Dermis microvascular lymphatic vessel endothelial cell (primary cell): Measurements from ENCODE around the gene RIC8B. TPM values are rescaled to one million over a fixed set of nuclear protein-coding genes. Genes with fewer than 3 reads are reported as not detected.

Experiments
- DNase-seq, 2 donors: peaks; one replicate each; pipeline versions ENCODE4 v3.0.0 to v3.0.0-alpha.2; 2010; ENCODE audit warnings: low read depth in 2 of 2
- total RNA-seq: library from RNA; depleted of rRNA; stranded (reverse); fragments of >200 nt; gene quantifications from 2 replicates; pipeline ENCODE4 v1.2.1, GENCODE V29; 2014

Gene RIC8B
- total RNA-seq, 1 donor from 2014 or later: 8.2 TPM

- DNase-seq: no peak
Measured at GRCh38 chr12:106801167-106801708, 26.8 kb downstream of the RIC8B start.

GRCh38 chr12:106801830-106802533 is 27.5 kb downstream of the RIC8B start:
- no peak for DNase-seq

- DNase-seq: no peak
Measured at GRCh38 chr12:106804668-106805067, 30.2 kb downstream of the RIC8B start.

DNA sequence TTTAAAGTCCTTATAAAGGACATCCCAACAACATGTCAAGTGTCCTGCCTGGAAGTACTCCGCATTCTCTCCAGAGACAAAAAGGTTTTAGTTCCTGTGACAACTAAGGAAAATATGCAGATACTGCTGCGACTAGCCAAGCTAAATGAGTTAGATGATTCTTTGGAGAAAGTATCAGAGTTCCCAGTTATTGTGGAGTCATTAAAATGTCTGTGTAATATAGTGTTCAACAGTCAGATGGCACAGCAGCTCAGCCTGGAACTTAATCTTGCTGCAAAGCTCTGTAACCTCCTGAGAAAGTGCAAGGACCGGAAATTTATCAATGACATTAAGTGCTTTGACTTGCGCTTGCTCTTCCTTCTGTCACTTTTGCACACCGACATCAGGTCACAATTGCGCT is 40.2 kb downstream of the RIC8B start:
- DNase-seq: no peak

GRCh38 chr12:106815741-106816140 is 41.3 kb downstream of the RIC8B start:
- no peak for DNase-seq

GRCh38 chr12:106816231-106816630 is 41.7 kb downstream of the RIC8B start:
- no peak for DNase-seq

DNA sequence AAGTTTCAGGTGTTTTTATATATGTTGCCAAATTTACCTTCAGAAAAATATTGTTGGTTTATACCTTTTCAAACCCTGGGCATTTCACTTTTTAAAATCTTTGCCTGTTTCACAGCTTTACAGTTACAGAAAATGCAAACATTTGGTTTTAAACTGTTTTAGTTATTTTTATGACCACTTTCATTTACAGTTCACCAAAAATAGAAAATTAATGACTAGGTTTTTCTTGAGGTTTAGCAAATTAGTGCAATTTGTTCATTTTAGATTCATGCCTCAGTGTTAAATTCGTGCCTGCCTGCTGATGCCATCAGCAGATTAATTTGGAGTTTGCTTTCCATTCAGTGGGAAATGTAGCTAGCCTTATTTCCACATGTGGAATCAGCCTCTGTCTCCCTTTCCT is 45.5 kb downstream of the RIC8B start:
- no peak for DNase-seq

- DNase-seq: no peak
Measured at GRCh38 chr12:106831699-106832098, 57.2 kb downstream of the RIC8B start.

DNA sequence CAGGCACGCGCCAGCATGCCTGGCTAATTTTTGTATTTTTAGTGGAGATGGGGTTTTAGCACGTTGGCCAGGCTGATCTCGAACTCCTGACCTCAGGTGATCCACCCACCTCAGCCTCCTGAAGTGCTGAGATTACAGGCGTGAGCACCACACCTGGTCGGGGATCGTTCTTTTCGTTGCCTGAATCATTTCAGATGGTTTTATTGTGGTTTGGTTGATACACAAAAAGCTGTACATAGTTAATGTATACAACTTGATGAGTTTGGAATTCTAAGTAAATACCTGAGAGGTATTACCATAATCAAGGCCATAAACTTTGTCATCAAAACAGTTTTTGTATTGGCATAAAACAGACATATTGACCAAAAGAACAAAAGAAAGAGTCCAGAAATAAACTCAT is 63.3 kb downstream of the RIC8B start:
- no peak for DNase-seq

- no peak for DNase-seq
Measured at GRCh38 chr12:106839333-106839732, 64.9 kb downstream of the RIC8B start.

- DNase-seq: peak; percentile 43 to 76
Measured at GRCh38 chr12:106840243-106840642, 65.8 kb downstream of the RIC8B start.

- peak; percentile 65 to 67 for DNase-seq
Measured at GRCh38 chr12:106841510-106842302, 67.2 kb downstream of the RIC8B start.

- no peak for DNase-seq
Measured at GRCh38 chr12:106845902-106846301, 71.4 kb downstream of the RIC8B start.

- no peak for DNase-seq
Measured at GRCh38 chr12:106847861-106848260, 73.4 kb downstream of the RIC8B start.

- DNase-seq: no peak
Measured at GRCh38 chr12:106851306-106851705, 76.8 kb downstream of the RIC8B start.

DNA sequence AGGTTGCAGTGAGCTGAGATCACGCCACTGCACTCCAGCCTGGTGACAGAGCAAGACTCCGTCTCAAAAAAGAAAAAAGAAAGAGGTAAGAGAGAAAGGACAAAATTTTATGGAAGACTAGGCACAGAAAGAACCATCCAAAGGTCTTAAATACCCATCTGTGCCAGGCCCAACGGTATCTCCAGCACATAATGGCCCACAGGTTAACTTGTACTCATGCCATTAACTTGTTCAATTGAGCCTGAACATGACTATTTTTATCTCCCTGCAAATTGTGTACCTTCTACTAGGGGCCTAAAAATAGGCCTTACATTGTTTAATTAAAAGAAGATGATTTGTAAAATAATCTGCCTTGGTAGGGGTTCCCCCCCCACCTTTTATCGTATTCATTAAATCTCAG is 80.2 kb downstream of the RIC8B start:
- no peak for DNase-seq

DNA sequence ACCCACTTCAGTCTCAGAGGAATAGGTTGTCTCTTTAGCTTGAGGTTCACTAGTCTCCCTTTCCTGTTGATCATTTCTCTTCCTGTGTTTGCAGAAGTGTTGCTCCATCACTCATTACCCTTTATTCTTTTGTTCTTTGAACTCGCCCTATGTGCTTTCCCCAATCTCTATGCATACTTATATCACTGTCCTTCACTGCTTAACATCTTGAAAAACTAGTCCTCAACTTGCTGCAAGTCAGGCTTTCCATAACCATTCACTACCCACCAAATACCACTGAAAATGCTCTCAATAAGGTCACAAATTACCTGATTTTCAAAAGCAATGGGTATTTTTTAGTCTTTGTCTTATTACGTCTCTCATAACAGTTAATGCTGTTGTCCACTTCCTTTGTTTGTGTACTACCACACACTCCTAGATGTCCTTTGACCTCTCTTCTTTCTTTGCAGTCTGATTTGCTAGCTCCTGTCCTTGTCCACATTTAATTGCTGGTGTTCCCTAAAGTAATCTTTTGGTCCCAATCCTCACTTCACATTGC is 80.8 kb downstream of the RIC8B start:
- no peak for DNase-seq

- DNase-seq: peak in 1 of 2 donors; percentile 11
Measured at GRCh38 chr12:106861984-106862916, 87.8 kb downstream of the RIC8B start.

DNA sequence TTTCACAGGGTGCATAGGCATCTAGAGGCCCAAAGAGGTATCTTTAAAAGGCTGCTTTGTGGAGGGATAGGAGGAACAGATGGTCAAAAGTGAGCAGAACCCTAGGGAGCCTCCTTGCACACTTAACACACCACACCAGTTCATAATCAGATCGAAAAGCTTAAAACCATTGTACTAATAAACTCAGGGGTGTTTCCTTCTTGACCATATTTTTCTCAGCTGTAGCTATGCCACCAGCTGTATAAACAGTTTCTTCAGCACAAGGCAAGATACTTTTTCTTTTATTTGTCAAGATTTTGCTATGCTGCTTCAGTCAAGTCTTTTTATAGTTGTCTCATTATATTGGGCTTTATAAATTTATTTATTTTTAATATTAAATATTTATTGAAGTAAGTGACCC is 88.7 kb downstream of the RIC8B start:
- DNase-seq: no peak

- no peak for DNase-seq
Measured at GRCh38 chr12:106865683-106866082, 91.2 kb downstream of the RIC8B start.

GRCh38 chr12:106866426-106867080 is 92.1 kb downstream of the RIC8B start:
- DNase-seq: no peak
